ENCODE measurements around the gene MGST2. TPM values are rescaled to one million over a fixed set of nuclear protein-coding genes. Genes with fewer than 3 reads are reported as not detected.

The MGST2 gene
- total RNA-seq, 6 experiments from 2014 or later: 105 to 125 (median 114) TPM

GRCh38 chr4:139749338-139749737 lies 83.7 kb downstream of the MGST2 start:
- no peaks in the 10 kb centered on the region for H3K27me3 ChIP-seq
- intact Hi-C loops (cut with DNase I): loop anchor here in 1 of 2 donors (10.0 kb wide), 1 partner anchor 95 kb away; no protein-coding TSS in a partner anchor
- 72% methylated on average over 6 of the region's 6 CpGs for WGBS (ENCODE audit: insufficient coverage, low coverage, low lambda C conversion rate, missing lambda C conversion rate)

GRCh38 chr4:139749835-139750498 lies 84.3 kb downstream of the MGST2 start:
- 95% methylated on average over 3 of the region's 4 CpGs for WGBS (ENCODE audit: insufficient coverage, low coverage, low lambda C conversion rate, missing lambda C conversion rate)
- no peaks in the 10 kb centered on the region for H3K9me3 ChIP-seq
- no peaks in the 10 kb centered on the region for H3K27me3 ChIP-seq
- H3K4me1 ChIP-seq: no peaks in the 10 kb centered on the region
- H3K4me3 ChIP-seq: no peak overlapping the region
- H3K36me3 ChIP-seq: no peaks in the 10 kb centered on the region
- TF ChIP-seq POLR2A (IDR thresholded peaks at IDR 0.05): no peak
- TF ChIP-seq CTCF (IDR thresholded peaks at IDR 0.05): no peak
- DNase-seq: no peak
- no peak overlapping the region for H3K27ac ChIP-seq
- intact Hi-C loops (cut with DNase I): loop anchor here in 1 of 2 donors (10.0 kb wide), 1 partner anchor 95 kb away; no protein-coding TSS in a partner anchor
- ATAC-seq: no peak

More at GRCh38 chr4:139749338-139749737, 83.7 kb downstream of the MGST2 start:
- no peaks in the 10 kb centered on the region for H3K9me3 ChIP-seq
- ATAC-seq (no peak), DNase-seq (no peak)
- H3K27ac ChIP-seq: no peak overlapping the region
- TF ChIP-seq POLR2A (IDR thresholded peaks at IDR 0.05) (no peak), CTCF (IDR thresholded peaks at IDR 0.05) (no peak)
- no peak overlapping the region for H3K4me3 ChIP-seq
- no peaks in the 10 kb centered on the region for H3K36me3 ChIP-seq
- H3K4me1 ChIP-seq: no peaks in the 10 kb centered on the region

- H3K36me3 ChIP-seq: no peaks in the 10 kb centered on the region
- WGBS (ENCODE audit: insufficient coverage, low coverage, low lambda C conversion rate, missing lambda C conversion rate): 79% methylated on average over 2 of the region's 3 CpGs
- H3K9me3 ChIP-seq: no peaks in the 10 kb centered on the region
- no peak for DNase-seq
- TF ChIP-seq POLR2A (IDR thresholded peaks at IDR 0.05) (no peak), CTCF (IDR thresholded peaks at IDR 0.05) (no peak)
- no peaks in the 10 kb centered on the region for H3K4me1 ChIP-seq
- no peaks in the 10 kb centered on the region for H3K27me3 ChIP-seq
- no peak overlapping the region for H3K27ac ChIP-seq
- no peak overlapping the region for H3K4me3 ChIP-seq
- intact Hi-C loops (cut with DNase I): no loop called here
- ATAC-seq: no peak
These were observed 88.1 kb downstream of the MGST2 start for GRCh38 chr4:139753686-139754085.

Other genes with a start within 250 kb of the MGST2 start
- gene RAB33B, start 211.7 kb upstream of the MGST2 start, total RNA-seq: 10 to 100 TPM; 10.9 to 15.1 (median 12.1) TPM
- 10 to 100 TPM; 31.6 to 53.7 (median 45.4) TPM for gene SETD7, start 109.6 kb upstream of the MGST2 start, total RNA-seq

All from right lobe of liver (tissue), 6 donors.